Esophagus squamous epithelium (tissue), 5 donors: Measurements from ENCODE around the gene SERTAD1. TPM values are rescaled to one million over a fixed set of nuclear protein-coding genes. Genes with fewer than 3 reads are reported as not detected.

Experiments used
- DNase-seq: peaks from one replicate; lab custom pipeline; 2025; lab: John Stamatoyannopoulos, UW
- H3K27ac ChIP-seq, 4 donors: fragments of 200-600 bp; sonication (generic); one replicate each; pipeline ENCODE4 v1.5.1; 2016 to 2019; ENCODE audit warnings: mild to moderate bottlenecking in 1 of 4
- H3K27me3 ChIP-seq, 4 donors: fragments of 200-600 bp; sonication (generic); 1 replicate in 3 of 4; 2 replicates in 1 of 4; pipeline versions ENCODE4 v1.5.1 to v1.6.0; 2017 to 2021; ENCODE audit warnings: antibody characterized with exemption in 1 of 4
- H3K36me3 ChIP-seq, 3 donors: fragments of 200-600 bp; sonication (generic); one replicate each; pipeline ENCODE4 v1.5.1; 2016 to 2019
- H3K4me1 ChIP-seq, 3 donors: fragments of 200-600 bp; sonication (generic); one replicate each; pipeline ENCODE4 v1.5.1; 2017 to 2019
- H3K4me3 ChIP-seq, 4 donors: fragments of 200-600 bp; sonication (generic); 1 replicate in 3 of 4; 2 replicates in 1 of 4; pipeline ENCODE4 v1.5.1; 2016 to 2019; ENCODE audit warnings: mild to moderate bottlenecking in 2 of 4, moderate library complexity in 1 of 4
- H3K9me3 ChIP-seq, 3 donors: fragments of 200-600 bp; sonication (generic); one replicate each; pipeline ENCODE4 v1.5.1; 2016 to 2019
- CTCF ChIP-seq, 6 experiments: fragments of 450-650 bp in 4 of 6; fragments of 200-600 bp in 2 of 6; sonication (generic) in 2 of 6; IDR thresholded peaks; one replicate each; pipeline ENCODE4 v1.5.1; 2016 to 2019; ENCODE audit warnings: antibody characterized with exemption in 6 of 6, mild to moderate bottlenecking in 4 of 6, moderate library complexity in 4 of 6
- POLR2A ChIP-seq, 4 donors: fragments of 450-650 bp; IDR thresholded peaks; one replicate each; pipeline ENCODE4 v1.6.1; 2017; ENCODE audit warnings: antibody characterized with exemption in 4 of 4, mild to moderate bottlenecking in 4 of 4, moderate library complexity in 3 of 4
- WGBS, 2 donors: methylation state at CpG; one replicate each; pipeline ENCODE4 v1.1.5; 2018; 5-methylcytosine and 5-hydroxymethylcytosine counted together
- intact Hi-C: fragments of 100-400 bp; cut with DNase I; formaldehyde crosslinking; loops from one replicate; pipeline ENCODE4 v1.15.0; 2022
- total RNA-seq, 4 donors: library from RNA; depleted of rRNA; stranded (reverse); fragments of >200 nt; gene quantifications; one replicate each; pipeline ENCODE4 v1.1.0, GENCODE V29; 2016
- donor health status: DM: yes; HTN: yes; CAD: no.

The SERTAD1 gene
- total RNA-seq, 4 donors from 2014 or later = 10.2 to 24.9 (median 16.2) TPM

GRCh38 chr19:40390084-40390742 lies 35.6 kb downstream of the SERTAD1 start, which contains the start of gene HIPK4:
HIPK4 (minus strand) TSS chr19:40390181; CDS start chr19:40389902, 279 bp downstream.
- no peak within 1 kb of the TSS for H3K27ac ChIP-seq
- no peaks in the 10 kb centered on the region for H3K36me3 ChIP-seq
- no peaks in the 10 kb centered on the region for H3K27me3 ChIP-seq
- peaks cover 7 to 18% (median 7%) of the 10 kb centered on the region in 3 donors for H3K4me1 ChIP-seq
- no peaks in the 10 kb centered on the region for H3K9me3 ChIP-seq
- no peak for DNase-seq
- TF ChIP-seq CTCF (IDR thresholded peaks at IDR 0.05) (no peak), POLR2A (IDR thresholded peaks at IDR 0.05) (no peak)
- intact Hi-C loops = no loop called here
- 81 to 82% methylated on average over 5 to 10 of the region's 10 CpGs for WGBS, 2 donors
- no peak within 1 kb of the TSS for H3K4me3 ChIP-seq

GRCh38 chr19:40389404-40390083 lies 36.2 kb downstream of the SERTAD1 start:
- 95 to 97% methylated on average over 21 to 29 of the region's 33 CpGs for WGBS, 2 donors
- DNase-seq = no peak

GRCh38 chr19:40388481-40388880 lies 37.3 kb downstream of the SERTAD1 start:
- DNase-seq = no peak
- Histone ChIP-seq H3K9me3 (no peaks in the 10 kb centered on the region), H3K36me3 (no peaks in the 10 kb centered on the region), H3K27me3 (no peaks in the 10 kb centered on the region), H3K4me1 (peaks cover 7 to 16% (median 7%) of the 10 kb centered on the region in 3 donors), H3K27ac (no peak overlapping the region), H3K4me3 (no peak overlapping the region)
- no peak for TF ChIP-seq CTCF (IDR thresholded peaks at IDR 0.05)
- TF ChIP-seq POLR2A (IDR thresholded peaks at IDR 0.05) = no peak
- 83% methylated on average over 3 of the region's 3 CpGs; no CpG with 5 or more reads in 1 of the 2 donors for WGBS, 2 donors
- intact Hi-C loops = no loop called here

More at GRCh38 chr19:40389404-40390083, 36.2 kb downstream of the SERTAD1 start:
- Histone ChIP-seq H3K4me1 (peaks cover 7 to 18% (median 7%) of the 10 kb centered on the region in 3 donors), H3K27ac (no peak overlapping the region), H3K9me3 (no peaks in the 10 kb centered on the region), H3K36me3 (no peaks in the 10 kb centered on the region), H3K4me3 (no peak overlapping the region), H3K27me3 (no peaks in the 10 kb centered on the region)
- TF ChIP-seq POLR2A (IDR thresholded peaks at IDR 0.05) (no peak), CTCF (IDR thresholded peaks at IDR 0.05) (no peak)
- intact Hi-C loops = no loop called here

- Histone ChIP-seq H3K36me3 (no peaks in the 10 kb centered on the region), H3K9me3 (no peaks in the 10 kb centered on the region), H3K4me1 (peaks cover 0 to 3% (median 0%) of the 10 kb centered on the region in 3 donors), H3K27ac (no peak overlapping the region), H3K27me3 (no peaks in the 10 kb centered on the region), H3K4me3 (no peak overlapping the region)
- 87 to 91% methylated on average over 9 to 10 of the region's 10 CpGs for WGBS, 2 donors
- TF ChIP-seq CTCF (IDR thresholded peaks at IDR 0.05) (no peak), POLR2A (IDR thresholded peaks at IDR 0.05) (no peak)
- intact Hi-C loops = no loop called here
- no peak for DNase-seq
Measured at GRCh38 chr19:40387155-40387554, 38.6 kb downstream of the SERTAD1 start.

GRCh38 chr19:40383668-40384248 lies 42.0 kb downstream of the SERTAD1 start:
- no peaks in the 10 kb centered on the region for H3K9me3 ChIP-seq
- WGBS, 2 donors = 75 to 83% methylated on average over 4 to 10 of the region's 28 CpGs
- no peak for DNase-seq
- H3K4me1 ChIP-seq = no peaks in the 10 kb centered on the region
- no peaks in the 10 kb centered on the region for H3K27me3 ChIP-seq
- TF ChIP-seq POLR2A (IDR thresholded peaks at IDR 0.05) (no peak), CTCF (IDR thresholded peaks at IDR 0.05) (no peak)
- intact Hi-C loops = no loop called here
- peaks cover 0 to 25% (median 6%) of the 10 kb centered on the region in 3 donors for H3K36me3 ChIP-seq
- H3K4me3 ChIP-seq = no peak overlapping the region
- no peak overlapping the region for H3K27ac ChIP-seq
